SH-SY5Y (cell line): ENCODE results near the gene TPM3.

Source experiments
- GATA2 ChIP-seq: IDR thresholded peaks from 2 replicates; pipeline ENCODE4 v1.6.1; 2011; ENCODE audit warnings: mild to moderate bottlenecking, low read depth, low read length
- GATA3 ChIP-seq: IDR thresholded peaks from 2 replicates; pipeline ENCODE4 v1.6.1; 2011; ENCODE audit warnings: low read depth, mild to moderate bottlenecking, low read length, moderate library complexity

- TF ChIP-seq GATA3 (no peak), GATA2 (no peak)
Observed at GRCh38 chr1:154240294-154240833, 48.5 kb upstream of the TPM3 start.
